ENCODE measurements around the gene KRTAP5-7.

The KRTAP5-7 gene

GRCh38 chr11:71551711-71552110 is 24.6 kb downstream of the KRTAP5-7 start:
- H3K27me3 ChIP-seq (replicated peaks; ENCODE audit: control insufficient read depth, insufficient read depth, low read length) = peaks cover 1% of the 10 kb centered on the region; the same call in 1 of the 2 replicates
- H3K4me3 ChIP-seq (replicated peaks; ENCODE audit: low read depth, low read length) = no peak overlapping the region
- DNase-seq (ENCODE audit: extremely low read depth, insufficient read length) = peak; percentile 53
- H3K36me3 ChIP-seq (ENCODE audit: control insufficient read depth, insufficient read depth, low read length) = no peaks in the 10 kb centered on the region
- TF ChIP-seq CTCF (IDR thresholded peaks at IDR 0.05; ENCODE audit: insufficient read depth, low read length, poor library complexity, severe bottlenecking) = no peak

GRCh38 chr11:71554996-71555395 is 27.9 kb downstream of the KRTAP5-7 start:
- DNase-seq (ENCODE audit: extremely low read depth, insufficient read length) = no peak
- Histone ChIP-seq H3K4me3 (replicated peaks; ENCODE audit: low read depth, low read length) (no peak overlapping the region), H3K27me3 (replicated peaks; ENCODE audit: control insufficient read depth, insufficient read depth, low read length) (no peaks in the 10 kb centered on the region), H3K36me3 (ENCODE audit: control insufficient read depth, insufficient read depth, low read length) (no peaks in the 10 kb centered on the region)
- TF ChIP-seq CTCF (IDR thresholded peaks at IDR 0.05; ENCODE audit: insufficient read depth, low read length, poor library complexity, severe bottlenecking) = no peak

GRCh38 chr11:71555508-71555907 is 28.4 kb downstream of the KRTAP5-7 start:
- no peaks in the 10 kb centered on the region for H3K36me3 ChIP-seq (ENCODE audit: control insufficient read depth, insufficient read depth, low read length)
- DNase-seq (ENCODE audit: extremely low read depth, insufficient read length) = no peak
- TF ChIP-seq CTCF (IDR thresholded peaks at IDR 0.05; ENCODE audit: insufficient read depth, low read length, poor library complexity, severe bottlenecking) = no peak
- no peak overlapping the region for H3K4me3 ChIP-seq (replicated peaks; ENCODE audit: low read depth, low read length)
- no peaks in the 10 kb centered on the region for H3K27me3 ChIP-seq (replicated peaks; ENCODE audit: control insufficient read depth, insufficient read depth, low read length)

- TF ChIP-seq CTCF (IDR thresholded peaks at IDR 0.05; ENCODE audit: insufficient read depth, low read length, poor library complexity, severe bottlenecking) = no peak
- no peaks in the 10 kb centered on the region for H3K36me3 ChIP-seq (ENCODE audit: control insufficient read depth, insufficient read depth, low read length)
- H3K4me3 ChIP-seq (replicated peaks; ENCODE audit: low read depth, low read length) = no peak overlapping the region
- H3K27me3 ChIP-seq (replicated peaks; ENCODE audit: control insufficient read depth, insufficient read depth, low read length) = no peaks in the 10 kb centered on the region
- no peak for DNase-seq (ENCODE audit: extremely low read depth, insufficient read length)
Observed at GRCh38 chr11:71556018-71556417, 29.0 kb downstream of the KRTAP5-7 start.

GRCh38 chr11:71557257-71557656 is 30.2 kb downstream of the KRTAP5-7 start:
- no peaks in the 10 kb centered on the region for H3K27me3 ChIP-seq (replicated peaks; ENCODE audit: control insufficient read depth, insufficient read depth, low read length)
- no peak for DNase-seq (ENCODE audit: extremely low read depth, insufficient read length)
- H3K36me3 ChIP-seq (ENCODE audit: control insufficient read depth, insufficient read depth, low read length) = no peaks in the 10 kb centered on the region
- no peak overlapping the region for H3K4me3 ChIP-seq (replicated peaks; ENCODE audit: low read depth, low read length)
- TF ChIP-seq CTCF (IDR thresholded peaks at IDR 0.05; ENCODE audit: insufficient read depth, low read length, poor library complexity, severe bottlenecking) = no peak

- no peak for TF ChIP-seq CTCF (IDR thresholded peaks at IDR 0.05; ENCODE audit: insufficient read depth, low read length, poor library complexity, severe bottlenecking)
- DNase-seq (ENCODE audit: extremely low read depth, insufficient read length) = no peak
- H3K36me3 ChIP-seq (ENCODE audit: control insufficient read depth, insufficient read depth, low read length) = no peaks in the 10 kb centered on the region
- no peak overlapping the region for H3K4me3 ChIP-seq (replicated peaks; ENCODE audit: low read depth, low read length)
- no peaks in the 10 kb centered on the region for H3K27me3 ChIP-seq (replicated peaks; ENCODE audit: control insufficient read depth, insufficient read depth, low read length)
Observed at GRCh38 chr11:71558996-71559395, 31.9 kb downstream of the KRTAP5-7 start.
